22Rv1 (cell line): Measurements from ENCODE around the gene DCUN1D2.
"Not testable (repeated sequence)": the region's sequence is repeated elsewhere in the genome, so short reads cannot be mapped to it uniquely, and the experiment has no call there.

ENCODE experiments used
- H3K27ac ChIP-seq: fragments of 450-650 bp; 2 replicates; pipeline ENCODE4 v1.5.1; 2017
- CTCF ChIP-seq: fragments of 450-650 bp; IDR thresholded peaks from 2 replicates; pipeline ENCODE4 v1.5.1; 2017; ENCODE audit warnings: mild to moderate bottlenecking
- ZFX ChIP-seq: fragments of 450-650 bp; IDR thresholded peaks from 2 replicates; pipeline ENCODE4 v1.6.1; 2017; ENCODE audit warnings: antibody characterized with exemption, borderline replicate concordance

DCUN1D2 gene

GRCh38 chr13:113475911-113476310 is 14.6 kb downstream of the DCUN1D2 start:
- TF ChIP-seq CTCF (no peak), ZFX (no peak)
- no peak overlapping the region for H3K27ac ChIP-seq

GRCh38 chr13:113475280-113475679 is 15.2 kb downstream of the DCUN1D2 start:
- H3K27ac ChIP-seq, result no peak overlapping the region
- TF ChIP-seq ZFX, result no peak
- TF ChIP-seq CTCF, result no peak

DNA sequence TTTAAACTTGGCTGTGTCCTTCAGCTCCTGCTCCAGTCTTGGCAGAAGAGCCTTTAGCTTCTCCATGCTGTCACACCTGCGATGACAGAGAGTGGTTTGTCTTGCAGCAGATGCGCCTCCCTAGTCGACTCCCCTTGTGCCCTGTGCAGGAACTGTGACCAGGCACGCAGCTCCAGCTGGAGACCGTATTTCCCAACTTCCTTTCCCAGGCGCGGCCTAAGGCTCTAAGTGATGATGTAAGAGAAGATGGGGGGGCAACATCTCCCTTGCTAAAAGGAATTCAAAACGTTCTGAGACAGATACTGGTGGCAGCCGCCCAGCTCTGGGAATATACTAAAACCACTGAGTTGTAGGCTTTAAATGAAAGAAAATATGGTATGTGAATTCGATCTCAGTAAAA is 16.3 kb downstream of the DCUN1D2 start:
- H3K27ac ChIP-seq, result no peak overlapping the region
- TF ChIP-seq CTCF (no peak), ZFX (no peak)

GRCh38 chr13:113472355-113473025 is 18.0 kb downstream of the DCUN1D2 start:
- H3K27ac ChIP-seq, result no peak overlapping the region
- TF ChIP-seq CTCF (no peak), ZFX (no peak)

DNA sequence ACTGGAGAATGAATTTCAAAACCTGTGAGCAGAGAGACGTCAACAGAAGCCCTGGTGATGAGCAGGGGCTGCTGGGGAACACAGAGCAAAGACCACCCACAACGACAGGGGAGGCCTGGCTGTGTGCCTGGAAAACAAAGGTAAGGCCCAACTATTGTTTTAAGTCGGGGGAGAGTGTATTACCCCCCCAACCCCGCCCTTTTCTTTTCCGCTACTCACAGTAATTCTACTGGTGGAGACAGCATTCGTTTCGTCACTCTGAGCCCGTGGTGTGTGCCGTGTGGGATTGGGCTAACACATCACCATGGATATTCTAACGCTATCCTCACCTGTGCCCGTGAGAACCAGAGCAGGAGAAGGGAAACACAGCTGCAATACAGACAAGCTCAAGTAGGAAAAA is 18.7 kb downstream of the DCUN1D2 start:
- H3K27ac ChIP-seq, result no peak overlapping the region

GRCh38 chr13:113470635-113471163 is 19.8 kb downstream of the DCUN1D2 start:
- H3K27ac ChIP-seq, result not testable (repeated sequence)

More for the DNA sequence above, 18.7 kb downstream of the DCUN1D2 start:
- TF ChIP-seq CTCF (no peak), ZFX (no peak)

- H3K27ac ChIP-seq, result no peak overlapping the region
- TF ChIP-seq ZFX (no peak), CTCF (no peak)
Observed at GRCh38 chr13:113470073-113470472, 20.4 kb downstream of the DCUN1D2 start.

DNA sequence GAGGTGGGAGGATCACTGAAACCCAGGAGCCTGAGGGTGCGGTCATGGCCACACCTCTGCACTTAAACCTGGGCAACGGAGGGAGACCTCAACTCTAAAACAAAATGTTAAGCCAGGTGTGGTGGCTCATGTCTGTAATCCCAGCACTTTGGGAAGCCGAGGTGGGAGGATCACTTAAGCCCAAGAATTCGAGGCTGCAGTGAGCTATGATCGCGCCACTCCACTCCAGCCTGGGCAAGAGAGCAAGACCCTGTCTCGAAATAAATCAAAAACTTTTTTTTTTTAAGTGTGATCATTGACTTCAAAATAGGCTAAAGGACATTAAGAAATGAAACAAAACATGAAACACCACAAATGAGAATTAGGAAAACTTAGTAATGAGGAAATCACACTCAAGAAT is 20.9 kb downstream of the DCUN1D2 start:
- no peak overlapping the region for H3K27ac ChIP-seq
- no peak for TF ChIP-seq CTCF
- no peak for TF ChIP-seq ZFX
